NOMO-1 treated with dmso at 0.1 percent for 144 hours (cell line): ENCODE measurements around the gene PHF5A.

Experiments used
- DNase-seq: peaks from one replicate; lab custom pipeline; 2025; ENCODE audit not compliant: unreplicated experiment; lab: John Stamatoyannopoulos, UW

PHF5A gene

DNA sequence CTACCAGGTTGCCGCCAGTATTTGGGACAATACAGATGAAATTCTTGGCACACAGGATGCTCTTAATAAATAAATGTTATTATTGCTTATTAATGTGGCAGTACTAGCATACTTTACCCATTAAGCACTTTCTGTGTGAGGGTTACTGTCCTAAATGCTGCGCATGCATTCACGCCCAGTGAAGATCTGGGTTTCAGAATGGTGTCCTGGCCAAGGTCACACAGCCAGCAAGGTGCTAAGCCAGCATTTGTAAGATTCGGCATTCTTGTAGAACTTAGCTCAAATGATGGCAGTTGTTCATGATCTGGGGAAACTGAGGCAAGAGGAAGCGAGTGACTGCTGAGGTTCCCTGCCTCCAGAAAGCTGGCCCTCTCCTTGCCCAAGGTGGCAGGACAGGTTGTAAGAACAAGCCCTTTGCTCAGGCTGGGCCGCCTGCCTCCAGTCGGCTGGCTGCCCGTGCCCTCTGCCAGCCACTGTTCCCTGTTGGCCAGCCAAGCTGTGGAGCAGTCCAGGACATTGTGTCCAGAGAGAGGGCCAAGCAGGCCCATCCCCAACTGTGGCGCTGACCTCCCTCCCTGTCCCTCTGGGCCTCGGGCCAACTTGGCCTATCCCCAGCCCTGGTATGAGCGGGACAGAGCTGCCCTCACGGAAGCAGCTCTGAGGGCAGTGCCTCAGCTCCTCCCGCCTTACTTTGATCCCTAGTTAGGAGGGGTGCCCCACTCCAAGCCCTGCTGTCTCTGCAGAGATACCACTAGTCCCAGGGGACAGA lies 50.7 kb downstream of the PHF5A start:
- DNase-seq: no peak

DNA sequence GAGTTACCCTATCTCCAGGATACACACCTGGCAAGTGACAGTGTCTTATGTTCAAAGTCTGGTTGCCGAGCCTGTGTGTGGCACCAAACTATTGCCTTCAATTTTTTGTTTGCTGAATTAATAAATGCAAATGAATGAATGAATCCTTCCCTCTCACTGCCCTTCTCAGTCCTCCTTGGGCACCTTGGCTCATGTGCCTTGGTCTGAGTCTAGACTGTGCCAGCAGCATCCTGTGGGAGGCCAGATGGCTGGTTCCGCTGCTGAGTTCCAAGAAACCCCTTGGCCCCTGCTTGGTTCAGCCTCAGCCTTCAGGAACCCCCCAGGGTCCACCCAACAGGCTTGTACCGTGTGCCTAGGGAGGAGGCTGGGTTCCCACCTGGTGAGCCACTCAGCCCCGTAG lies 52.9 kb downstream of the PHF5A start:
- DNase-seq: no peak

DNA sequence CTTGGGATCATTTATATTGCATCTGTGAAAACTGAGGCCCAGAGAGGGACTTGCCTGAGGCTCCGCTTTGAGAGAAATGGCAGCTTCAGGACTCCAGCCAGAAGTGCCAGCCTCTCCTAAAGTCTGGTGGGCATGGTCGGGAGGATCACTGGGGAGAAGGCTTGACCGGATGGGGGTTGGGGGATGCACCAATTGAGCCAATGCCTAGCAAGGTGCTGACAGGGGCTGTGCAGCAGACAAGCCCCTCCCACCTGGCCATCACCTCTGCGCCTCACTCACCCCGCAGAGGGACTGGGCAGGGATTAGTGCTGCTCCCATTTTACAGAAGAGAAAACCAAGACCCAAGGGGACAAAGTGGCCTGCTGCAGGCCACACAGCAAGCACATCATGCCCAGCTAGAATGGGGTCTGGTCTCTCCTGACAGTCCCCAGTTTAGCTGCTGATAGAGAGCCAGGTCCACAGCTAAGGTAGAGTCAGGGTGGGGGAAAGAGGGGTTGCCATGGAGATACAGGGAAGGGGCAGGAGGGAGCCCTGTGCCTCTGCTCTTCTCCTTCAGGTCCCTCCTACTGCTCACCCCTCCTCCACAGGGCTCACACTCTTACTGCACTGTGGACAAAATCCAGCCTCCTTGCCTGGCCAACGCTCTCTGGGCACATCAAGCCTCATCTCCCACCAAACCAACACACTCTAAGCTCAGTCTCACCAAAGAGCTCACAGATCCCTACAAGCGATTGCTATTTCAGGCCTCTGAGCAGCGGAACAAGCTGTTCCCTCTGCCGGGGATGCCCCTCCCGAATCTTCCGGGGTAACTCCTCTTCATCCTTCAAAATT lies 57.3 kb downstream of the PHF5A start:
- no peak for DNase-seq

DNA sequence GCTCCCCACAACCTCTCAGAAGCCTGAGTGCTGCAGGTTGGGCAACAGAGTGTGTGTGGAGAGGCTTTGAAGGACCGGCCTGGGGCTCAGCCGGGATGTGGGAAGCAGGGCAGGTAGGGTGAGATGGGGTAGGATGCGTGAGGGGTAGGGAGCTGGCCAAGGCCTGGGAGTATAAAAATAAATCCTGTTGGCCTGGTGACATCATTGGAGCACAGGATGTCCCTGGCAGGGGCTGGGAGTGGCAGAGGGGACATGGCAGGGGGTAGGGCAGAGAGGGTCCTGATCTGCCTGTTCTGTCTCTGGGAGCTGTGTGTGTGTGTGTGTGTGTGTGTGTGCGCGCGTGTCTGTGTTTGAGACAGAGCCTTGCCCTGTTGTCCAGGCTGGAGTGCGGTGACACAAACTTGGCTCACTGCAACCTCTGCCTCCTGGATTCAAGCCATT lies 58.2 kb downstream of the PHF5A start:
- DNase-seq: no peak
